CD4-positive, alpha-beta T cell treated with Interleukin-12 subunit alpha and Interleukin-12 subunit beta, for 1 hour (primary cell): ENCODE results near the gene CD2AP.
A peak's percentile ranks its signal among the peaks of the same experiment; 100 is the strongest.
"Not testable (repeated sequence)": the region's sequence is repeated elsewhere in the genome, so short reads cannot be mapped to it uniquely, and the experiment has no call there.

Source experiments
- DNase-seq: peaks from one replicate; pipeline ENCODE4 v3.0.0-alpha.2; 2020

CD2AP gene, protein sequence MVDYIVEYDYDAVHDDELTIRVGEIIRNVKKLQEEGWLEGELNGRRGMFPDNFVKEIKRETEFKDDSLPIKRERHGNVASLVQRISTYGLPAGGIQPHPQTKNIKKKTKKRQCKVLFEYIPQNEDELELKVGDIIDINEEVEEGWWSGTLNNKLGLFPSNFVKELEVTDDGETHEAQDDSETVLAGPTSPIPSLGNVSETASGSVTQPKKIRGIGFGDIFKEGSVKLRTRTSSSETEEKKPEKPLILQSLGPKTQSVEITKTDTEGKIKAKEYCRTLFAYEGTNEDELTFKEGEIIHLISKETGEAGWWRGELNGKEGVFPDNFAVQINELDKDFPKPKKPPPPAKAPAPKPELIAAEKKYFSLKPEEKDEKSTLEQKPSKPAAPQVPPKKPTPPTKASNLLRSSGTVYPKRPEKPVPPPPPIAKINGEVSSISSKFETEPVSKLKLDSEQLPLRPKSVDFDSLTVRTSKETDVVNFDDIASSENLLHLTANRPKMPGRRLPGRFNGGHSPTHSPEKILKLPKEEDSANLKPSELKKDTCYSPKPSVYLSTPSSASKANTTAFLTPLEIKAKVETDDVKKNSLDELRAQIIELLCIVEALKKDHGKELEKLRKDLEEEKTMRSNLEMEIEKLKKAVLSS

DNA sequence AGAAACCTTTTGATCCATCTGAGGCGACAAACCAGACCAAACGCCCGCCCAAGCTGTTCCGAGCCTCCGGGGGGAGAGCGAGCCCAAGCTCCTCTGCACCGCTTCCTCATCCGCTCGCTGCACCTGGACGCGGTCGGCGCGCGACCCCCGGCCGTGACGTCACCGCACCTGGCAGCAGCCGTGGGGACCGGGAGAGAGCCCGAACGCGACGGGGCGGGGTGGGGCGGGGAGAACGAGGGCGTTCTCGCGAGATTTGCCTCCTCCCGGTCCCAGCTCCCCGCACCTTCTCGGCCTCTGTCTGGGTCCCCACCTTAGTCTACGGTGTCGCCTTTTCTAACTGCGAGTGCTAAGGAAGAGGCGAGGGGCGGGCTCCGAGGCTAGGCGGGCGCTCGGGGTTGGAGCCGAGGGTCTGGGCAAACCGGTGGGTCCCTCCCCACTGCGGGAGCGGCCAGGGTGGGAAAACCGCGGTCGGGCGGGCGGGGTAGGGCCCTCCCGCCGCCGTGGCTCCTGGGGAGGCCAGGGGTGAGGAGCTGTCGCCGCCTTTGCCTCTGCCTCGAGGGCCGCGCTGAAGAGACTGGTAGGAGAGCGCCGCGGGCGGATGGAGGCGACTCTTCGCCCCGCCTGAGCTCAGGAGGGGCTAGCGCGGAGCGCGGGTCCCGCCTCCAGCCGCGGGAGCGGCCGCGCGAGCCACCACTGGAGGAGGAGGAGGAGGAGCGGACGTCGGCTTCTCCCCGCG, at the start of gene CD2AP:
Gene CD2AP, plus strand, starts transcription at position 293 of the 736 bp plus-strand sequence. CDS start 456 bp downstream, outside the sequence.
- peak; percentile 92 for DNase-seq

DNA sequence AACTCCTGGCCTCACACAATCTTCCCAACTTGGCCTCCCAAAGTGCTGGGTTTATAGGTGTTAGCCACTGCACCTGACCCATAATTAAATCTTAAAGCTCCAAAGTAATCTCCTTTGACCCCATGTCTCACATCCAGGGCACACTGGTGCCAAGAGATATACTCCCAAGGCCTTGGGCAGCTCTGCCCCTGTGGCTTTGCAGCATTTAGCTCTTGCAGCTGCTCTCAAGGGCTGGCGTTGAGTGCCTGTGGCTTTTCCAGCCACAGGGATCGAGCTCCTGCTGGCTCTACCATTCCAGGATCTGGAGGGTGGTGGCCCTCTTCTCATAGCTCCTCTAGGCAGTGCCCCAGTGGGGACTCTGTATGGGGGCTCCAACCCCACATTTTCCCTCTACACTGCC, 49.3 kb upstream of the CD2AP start:
- DNase-seq, result no peak

DNA sequence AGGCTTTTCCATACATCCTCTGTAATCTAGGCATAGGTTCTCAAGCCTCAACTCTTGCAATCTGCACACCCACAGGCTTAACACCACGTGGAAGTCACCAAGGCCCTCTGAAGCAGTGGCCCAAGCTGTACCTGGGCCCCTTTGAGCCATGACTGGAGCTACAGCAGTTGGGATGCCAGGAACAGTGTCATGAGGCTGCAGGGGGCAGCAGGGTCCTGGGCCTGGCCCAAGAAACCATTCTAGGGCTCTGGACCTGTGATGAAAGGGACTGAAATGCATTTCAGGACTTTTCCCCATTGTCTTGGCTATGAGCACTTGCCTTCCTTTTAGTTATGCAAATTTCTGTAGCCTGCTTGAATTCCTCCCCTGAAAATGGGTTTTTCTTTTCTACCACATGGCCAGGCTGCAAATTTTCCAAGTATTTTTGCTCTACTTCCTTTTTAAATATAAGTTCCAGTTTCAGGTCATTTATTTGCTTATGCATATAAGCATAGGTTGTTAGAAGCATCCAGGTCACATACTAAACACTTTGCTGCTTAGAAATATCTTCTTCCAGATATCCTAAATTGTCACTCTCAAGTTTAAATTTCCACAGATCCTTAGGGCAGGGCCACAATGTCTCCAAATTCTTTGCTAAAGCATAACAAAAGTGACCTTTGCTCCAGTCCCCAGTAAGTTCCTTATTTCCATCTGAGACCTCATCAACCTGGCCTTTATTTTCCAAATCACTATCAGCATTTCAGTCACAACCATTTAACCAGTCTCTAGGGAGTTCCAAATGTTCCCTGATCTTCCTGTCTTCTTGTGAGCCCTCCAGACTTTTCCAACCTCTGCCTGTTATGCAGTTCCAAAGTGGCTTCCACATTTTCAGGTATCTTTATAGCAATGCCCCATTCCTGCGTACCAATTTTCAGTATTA, 48.6 kb upstream of the CD2AP start:
- DNase-seq, result no peak

DNA sequence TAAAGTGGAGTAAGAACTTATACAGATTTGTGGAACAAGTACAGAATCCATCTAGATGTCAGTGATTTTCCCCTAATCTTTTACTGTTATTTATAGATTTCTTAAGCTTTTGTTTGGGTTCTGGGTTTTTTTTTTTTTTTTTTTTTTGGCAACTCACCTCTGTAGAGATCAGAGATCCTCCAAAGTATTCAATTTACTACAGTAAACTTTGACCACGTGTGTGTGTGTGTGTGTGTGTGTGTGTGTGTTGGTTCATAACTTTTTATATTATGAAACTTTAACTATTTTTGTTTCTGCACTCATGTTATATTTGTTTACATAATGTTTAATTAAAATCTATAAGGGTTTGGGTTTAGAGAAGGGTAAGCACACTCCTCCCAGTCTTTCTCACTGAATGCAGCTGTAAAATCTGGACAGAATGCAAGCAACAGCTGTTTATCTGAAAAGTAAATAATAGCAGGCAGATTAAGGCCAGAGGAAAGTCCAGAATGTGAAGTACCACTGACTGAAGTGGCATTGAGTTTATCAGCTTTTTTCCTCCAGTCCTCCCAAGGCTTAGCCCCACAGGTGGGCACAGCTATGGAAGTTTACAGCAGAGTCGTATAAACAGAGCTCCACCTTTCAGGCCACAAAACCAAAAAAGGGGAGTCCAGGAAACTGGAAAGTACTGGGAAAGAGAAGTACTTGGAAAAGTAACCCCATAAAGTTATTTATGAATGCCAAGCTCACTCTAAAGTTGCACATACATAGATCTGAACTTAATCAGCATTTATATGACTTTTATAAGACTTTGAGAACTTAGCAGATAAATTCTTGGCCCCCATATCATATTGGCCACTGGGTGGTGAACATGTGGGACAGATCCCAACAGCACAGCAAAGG, 43.0 kb upstream of the CD2AP start:
- no peak for DNase-seq

DNA sequence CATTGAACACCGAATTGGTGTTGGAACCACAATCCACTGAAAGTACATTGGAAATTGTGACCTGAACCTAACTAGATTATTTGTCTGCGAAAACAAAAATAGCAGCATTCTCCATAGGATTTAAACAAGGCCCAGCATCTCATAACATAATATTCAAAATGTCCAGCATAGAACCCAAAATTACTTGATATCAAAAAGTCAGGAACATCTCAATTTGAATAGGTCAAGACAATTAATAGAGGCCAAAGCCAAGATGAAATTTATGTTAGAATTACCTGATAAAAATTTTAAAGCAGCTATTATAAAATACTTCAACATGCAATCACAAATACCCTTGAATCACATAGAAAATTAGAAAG, 42.4 kb upstream of the CD2AP start:
- no peak for DNase-seq

DNA sequence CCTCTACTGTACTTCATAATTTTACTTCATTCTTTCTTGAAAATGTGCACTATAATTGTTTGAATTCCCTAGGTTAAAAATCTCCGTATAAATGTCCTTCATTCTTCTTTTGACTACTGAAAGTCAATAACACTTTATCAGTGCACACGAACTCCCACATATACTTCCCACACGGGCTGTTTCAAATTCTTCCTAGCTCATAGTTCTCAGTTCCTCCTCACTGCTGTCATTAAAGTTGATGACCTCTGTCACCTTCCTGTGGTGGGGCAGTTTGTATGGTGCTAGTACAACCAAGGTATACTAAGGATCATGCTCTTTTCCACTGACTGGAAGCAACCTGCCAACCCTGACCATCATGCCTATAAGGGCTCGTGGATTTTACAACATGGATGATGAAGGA, 40.0 kb upstream of the CD2AP start:
- no peak for DNase-seq

DNA sequence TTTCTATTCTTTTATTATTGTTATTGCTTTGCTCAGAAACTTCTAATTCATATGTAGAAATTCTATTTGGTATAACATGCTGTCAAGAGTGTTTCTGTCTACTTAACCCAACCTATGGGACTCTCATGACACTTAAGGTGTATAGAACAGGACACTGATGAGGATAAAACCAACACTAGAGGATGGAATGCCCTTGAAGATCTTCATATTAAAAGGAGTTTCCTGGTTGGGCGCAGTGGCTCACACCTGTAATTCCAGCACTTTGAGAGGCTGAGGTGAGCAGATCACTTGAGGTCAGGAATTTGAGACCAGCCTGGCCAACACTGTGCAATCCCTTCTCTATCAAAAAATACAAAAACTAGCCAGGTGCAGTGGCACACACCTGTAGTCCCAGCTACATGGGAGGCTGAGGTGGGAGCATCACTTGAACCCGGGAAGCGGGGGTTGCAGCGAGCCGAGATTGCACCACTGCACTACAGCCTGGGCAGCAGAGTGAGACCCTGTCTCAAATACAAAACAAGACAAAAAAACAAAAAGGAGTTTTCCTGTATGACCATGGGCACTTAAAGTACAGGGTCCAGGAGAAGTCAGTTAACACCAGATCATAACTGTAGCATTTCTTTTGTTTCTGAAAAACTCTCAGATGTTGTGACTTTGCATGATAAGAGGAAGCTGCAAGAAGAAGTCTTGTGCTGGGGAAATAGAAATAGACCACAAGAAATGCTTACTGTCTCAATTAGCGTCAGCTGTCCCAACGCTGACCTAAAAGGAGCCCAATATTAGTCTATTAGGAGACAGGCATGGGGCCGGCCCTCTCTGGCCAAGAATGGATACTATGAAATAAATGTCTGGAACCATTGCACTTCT, 38.9 kb upstream of the CD2AP start:
- no peak for DNase-seq

DNA sequence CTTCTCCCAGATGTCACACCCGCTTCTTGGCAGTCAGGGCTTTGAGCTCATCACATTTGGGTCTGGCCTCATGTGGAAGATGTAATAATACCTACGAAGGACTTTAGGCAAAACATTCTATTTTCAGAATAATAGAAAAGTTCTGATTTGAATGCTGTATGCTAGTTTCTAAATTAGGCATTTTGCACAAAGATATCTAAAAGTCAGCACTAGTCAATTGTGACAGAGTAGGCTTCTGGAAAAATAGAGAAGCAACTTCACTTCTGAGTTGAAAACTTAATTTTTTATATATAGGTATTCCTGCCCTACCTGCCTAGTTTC, 38.3 kb upstream of the CD2AP start:
- no peak for DNase-seq

DNA sequence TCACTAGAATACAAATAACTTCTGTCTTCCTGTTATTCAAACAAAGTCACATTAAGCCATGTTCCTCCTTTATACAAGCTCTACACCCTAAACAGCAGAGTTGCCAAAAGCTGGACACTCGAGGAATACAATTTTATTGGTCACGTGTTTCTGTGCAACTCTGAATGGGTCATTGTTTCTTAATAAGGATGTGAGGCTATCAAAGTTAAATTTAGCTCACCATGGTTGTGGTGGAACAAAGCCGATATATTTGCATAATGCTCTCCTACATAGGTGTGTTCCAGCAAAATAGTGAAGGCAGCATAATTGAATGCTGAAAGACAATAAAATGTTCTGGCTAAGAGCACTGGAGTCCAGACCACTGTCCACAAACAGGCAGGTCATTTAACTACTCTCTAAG, 36.9 kb upstream of the CD2AP start:
- DNase-seq, result no peak

DNA sequence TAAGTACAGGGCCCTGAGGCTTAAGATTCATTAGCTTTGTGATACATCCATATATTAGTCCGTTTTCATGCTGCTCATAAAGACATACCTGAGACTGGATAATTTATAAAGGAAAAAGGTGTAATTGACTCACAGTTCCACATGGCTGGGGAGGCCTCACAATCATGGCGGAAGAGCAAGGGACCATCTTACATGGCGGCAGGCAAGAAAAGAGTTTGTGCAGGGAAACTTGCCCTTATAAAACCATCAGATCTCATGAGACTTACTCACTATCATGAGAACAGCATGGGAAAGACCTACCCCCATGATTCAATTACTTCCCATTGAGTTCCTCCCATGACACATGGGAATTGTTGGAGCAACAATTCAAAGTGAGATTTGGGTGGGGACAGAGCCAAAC, 32.6 kb upstream of the CD2AP start:
- not testable (repeated sequence) for DNase-seq

DNA sequence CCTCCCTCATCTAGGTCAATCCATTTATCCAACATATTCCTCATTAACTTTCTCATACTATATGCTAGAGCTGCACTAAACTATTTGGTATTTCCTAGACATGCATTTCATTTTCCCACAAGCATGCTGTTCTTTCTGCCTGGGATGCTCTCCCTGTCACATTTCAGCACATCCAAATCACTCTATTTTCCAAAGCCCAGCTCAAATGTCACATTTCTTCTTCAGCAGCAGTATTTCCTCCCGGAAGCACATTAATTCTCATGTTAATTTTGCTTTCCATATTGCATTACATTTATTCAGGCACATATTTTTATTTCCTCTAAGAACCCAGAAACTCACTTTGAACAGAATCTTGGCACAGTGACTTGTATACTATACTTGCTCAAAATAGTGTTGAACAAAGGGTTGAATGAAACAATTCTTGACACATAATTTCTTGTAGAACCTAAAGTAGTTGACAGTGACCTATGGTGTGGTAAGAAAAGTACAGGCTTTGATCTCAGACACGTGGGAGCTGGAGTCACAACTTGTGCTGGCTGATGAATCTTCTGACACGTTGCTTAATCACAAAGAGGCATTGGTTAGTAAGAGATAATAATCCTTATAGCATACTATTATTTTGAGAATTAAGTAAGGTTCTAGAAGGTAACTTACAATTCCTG, 30.8 kb upstream of the CD2AP start:
- DNase-seq, result no peak

DNA sequence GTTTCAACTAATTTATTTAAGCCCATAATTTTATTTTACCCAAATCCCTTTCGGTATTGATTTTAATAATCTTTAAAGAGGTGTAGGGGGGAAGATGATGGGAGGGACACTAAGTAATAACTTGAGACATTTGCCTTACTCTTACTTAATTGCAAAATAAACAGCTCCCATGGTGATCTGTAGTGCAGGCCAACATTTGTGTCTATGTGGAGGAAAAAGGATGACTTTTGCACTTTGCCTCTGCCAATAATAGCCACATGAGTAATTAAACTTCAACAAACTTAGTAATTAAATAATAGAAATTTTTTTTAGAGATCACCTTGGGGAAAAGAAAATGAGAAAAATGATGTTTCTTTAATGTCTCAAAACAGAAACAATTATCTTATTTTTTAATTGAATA, 29.9 kb upstream of the CD2AP start:
- no peak for DNase-seq

DNA sequence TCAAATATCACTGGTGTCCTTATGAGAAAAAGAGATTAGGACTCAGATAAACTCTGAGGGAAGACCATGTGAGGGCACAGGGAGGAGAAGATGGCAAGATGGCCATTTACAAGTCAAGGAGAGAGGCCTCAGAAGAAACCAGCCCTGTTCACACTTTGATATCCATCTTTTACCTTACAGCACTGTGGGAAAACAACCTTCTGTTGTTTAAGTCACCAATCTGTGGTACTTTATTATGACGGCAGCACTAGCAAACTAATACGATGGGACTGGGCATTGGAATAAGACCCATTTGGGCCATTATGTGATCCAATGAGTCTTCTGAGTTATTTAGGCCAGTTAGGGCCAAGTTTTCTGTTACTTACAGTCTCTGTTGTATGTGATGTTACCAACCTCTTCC, 26.4 kb upstream of the CD2AP start:
- no peak for DNase-seq

DNA sequence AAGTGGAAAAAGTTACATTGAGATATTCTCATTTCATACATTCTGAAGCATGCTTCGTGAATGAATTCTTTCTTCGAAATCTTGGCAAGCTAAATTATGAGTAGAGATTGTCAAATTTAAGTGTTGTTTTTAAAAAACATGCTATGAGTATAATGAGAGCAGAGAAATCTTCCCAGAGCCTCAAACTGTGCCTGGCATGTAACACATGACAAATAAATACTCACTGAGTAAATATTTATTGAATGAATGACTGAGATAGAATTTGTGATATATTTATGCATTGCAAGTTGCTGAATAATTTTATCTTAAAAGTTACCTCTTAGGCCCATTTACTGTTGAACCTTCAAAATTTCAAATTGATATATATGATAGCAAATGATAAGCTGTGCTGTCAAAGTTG, 24.7 kb upstream of the CD2AP start:
- no peak for DNase-seq

DNA sequence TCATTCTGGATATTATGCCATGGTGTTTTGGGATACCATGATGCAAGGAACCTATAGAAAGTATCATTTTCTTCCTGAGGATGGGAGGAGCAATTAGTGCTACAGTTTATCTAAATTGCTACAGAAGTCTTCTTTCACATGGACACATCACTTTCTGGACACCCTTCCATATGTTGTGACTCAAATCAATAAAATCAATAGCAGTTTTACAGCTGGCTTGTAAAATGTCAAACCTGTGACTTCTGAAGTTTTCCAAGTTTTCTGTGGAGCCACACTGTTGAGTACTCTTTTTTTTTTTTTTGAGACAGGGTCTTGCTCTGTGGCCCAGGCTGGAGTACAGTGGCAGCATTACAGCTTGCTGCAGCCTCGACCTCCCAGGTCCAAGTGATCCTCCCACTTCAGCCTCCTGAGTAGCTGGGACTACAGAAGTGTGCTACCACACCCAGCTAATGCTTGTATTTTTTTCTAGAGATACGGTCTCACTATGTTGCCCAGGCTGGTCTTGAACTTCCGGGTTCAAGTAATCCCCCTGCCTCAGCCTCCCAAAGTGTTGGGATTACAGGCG, 24.1 kb upstream of the CD2AP start:
- DNase-seq, result no peak

DNA sequence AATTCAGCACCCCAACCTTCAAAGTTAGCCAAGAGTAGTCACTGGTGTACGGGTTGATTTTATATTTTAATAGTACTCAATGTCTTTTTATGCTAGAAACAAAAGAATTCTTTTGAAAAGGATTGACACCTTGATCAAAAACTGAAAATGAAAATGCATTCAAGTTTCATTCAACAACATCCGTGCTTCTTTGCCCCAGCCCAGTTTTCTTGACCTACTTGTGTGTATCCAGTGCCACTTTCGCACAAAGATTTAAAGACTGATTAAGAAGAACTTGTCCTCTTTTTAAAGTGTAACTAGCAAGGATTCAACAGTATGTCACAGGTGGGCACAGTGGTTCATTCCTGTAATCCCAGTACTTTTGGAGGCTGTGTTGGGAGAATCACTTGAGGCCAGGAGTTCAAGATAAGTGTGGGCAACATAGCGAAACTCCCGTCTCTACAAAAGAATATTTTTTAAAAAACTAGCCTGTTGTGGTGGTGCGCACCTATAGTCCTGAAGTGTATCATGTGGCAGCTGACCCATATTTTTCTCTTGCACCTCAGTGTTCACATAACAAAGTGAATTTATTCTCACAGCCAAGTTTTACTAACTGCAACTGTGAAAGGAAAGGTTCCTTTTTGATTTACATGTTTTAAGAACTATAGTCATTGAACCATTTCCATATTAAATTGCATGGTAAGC, 22.7 kb upstream of the CD2AP start:
- no peak for DNase-seq

DNA sequence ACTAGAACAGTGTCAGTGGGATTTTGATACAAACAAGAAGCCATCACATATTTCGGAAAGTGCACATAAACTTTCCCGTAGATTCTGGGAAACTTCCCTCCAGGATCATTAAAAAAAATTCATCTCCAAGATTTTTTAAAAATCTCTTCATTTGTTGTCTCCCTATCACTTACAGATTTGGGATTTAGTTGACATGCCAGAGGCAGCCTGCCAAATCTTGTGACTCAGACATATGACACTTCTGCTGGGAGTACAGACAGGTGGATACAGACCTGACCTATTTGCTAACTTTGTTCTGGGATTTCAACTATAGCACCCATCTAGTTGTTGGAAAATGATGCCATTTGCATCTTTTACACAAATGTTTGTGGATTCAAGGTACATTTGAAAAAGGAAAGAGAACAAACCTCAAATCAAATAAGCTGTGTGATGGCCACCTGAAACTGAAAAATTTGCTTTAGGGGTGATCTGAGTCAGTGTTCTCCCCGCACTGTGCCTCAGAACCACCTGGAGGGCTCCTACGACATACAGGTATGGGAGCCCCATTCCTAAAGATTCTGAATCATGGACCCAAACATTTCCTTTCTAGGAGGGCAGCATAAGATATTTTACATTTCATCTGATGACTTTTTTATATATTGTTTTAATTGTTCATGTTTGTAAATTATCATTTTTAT, 21.9 kb upstream of the CD2AP start:
- no peak for DNase-seq

DNA sequence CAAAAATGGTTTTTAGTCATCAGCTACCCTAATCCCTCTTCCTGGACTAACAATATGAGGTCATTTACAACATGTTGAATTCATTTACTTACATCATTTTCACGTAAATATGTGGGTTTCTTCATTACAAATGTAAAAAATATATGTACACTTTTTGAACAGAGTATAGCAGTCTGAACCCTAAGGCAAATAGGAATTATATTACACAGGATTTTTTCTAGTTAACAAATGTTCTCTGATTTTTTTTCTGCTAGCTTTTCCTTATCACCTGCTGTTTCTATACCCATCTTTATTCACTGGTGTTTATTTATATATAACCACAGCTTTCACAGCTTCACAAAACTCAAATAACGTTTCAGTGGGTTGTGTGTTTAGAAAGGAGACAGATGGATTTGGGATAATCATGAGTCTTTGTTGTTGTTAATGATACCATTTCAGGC, 21.0 kb upstream of the CD2AP start:
- DNase-seq, result no peak

DNA sequence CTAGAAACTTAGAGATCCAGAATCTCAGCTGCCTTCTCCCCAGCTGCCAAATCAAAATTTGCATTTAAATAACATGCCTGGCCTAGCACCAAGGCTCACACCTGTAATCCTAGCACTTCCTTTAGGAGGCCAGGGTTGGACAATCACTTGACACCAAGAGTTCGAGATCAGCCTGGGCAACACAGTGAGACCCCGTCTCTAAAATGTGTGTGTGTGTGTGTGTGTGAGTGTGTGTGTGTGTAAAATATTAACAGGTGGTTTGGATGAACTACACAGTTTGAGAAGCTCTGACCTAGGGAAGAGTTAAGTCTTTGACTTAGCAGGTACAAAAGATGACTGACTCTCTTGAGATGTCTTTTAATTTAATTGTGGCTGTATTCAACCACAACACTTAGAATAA, 20.2 kb upstream of the CD2AP start:
- DNase-seq, result no peak
